ENCODE results near the gene HSP90AA1.
"Not testable (repeated sequence)": the region's sequence is repeated elsewhere in the genome, so short reads cannot be mapped to it uniquely, and the experiment has no call there.

Gene HSP90AA1

GRCh38 chr14:102079700-102079979 lies 7.2 kb downstream of the HSP90AA1 start:
- no peaks in the 10 kb centered on the region for H3K27me3 ChIP-seq
- DNase-seq, result no peak

GRCh38 chr14:102078831-102079699 lies 7.8 kb downstream of the HSP90AA1 start:
- no peaks in the 10 kb centered on the region for H3K9me3 ChIP-seq
- H3K27ac ChIP-seq, result no peak overlapping the region
- no peaks in the 10 kb centered on the region for H3K27me3 ChIP-seq
- H3K36me3 ChIP-seq, result peaks cover 57 to 75% (median 60%) of the 10 kb centered on the region in 3 donors
- H3K4me3 ChIP-seq, result no peak overlapping the region
- TF ChIP-seq CTCF (IDR thresholded peaks at IDR 0.05), result no peak
- H3K4me1 ChIP-seq, result peaks cover 0 to 23% (median 9%) of the 10 kb centered on the region in 4 donors
- intact Hi-C loops (cut with DNase I; ENCODE audit: low total_unique reads), result no loop called here
- no peak for DNase-seq

More at GRCh38 chr14:102079700-102079979, 7.2 kb downstream of the HSP90AA1 start:
- TF ChIP-seq CTCF (IDR thresholded peaks at IDR 0.05), result no peak
- Histone ChIP-seq H3K36me3 (peaks cover 62 to 80% (median 66%) of the 10 kb centered on the region in 3 donors), H3K4me1 (peaks cover 0 to 27% (median 11%) of the 10 kb centered on the region in 4 donors), H3K9me3 (no peaks in the 10 kb centered on the region), H3K27ac (no peak overlapping the region), H3K4me3 (no peak overlapping the region)
- intact Hi-C loops (cut with DNase I; ENCODE audit: low total_unique reads), result no loop called here

GRCh38 chr14:102078361-102078791 lies 8.5 kb downstream of the HSP90AA1 start:
- H3K27ac ChIP-seq; H3K4me3 ChIP-seq; H3K9me3 ChIP-seq; DNase-seq; intact Hi-C loops (cut with DNase I; ENCODE audit: low total_unique reads); H3K27me3 ChIP-seq: not testable (repeated sequence)
- H3K4me1 ChIP-seq, result peaks cover 0 to 16% (median 6%) of the 10 kb centered on the region in 4 donors
- H3K36me3 ChIP-seq, result peaks cover 52 to 68% (median 53%) of the 10 kb centered on the region in 3 donors

GRCh38 chr14:102077382-102077709 lies 9.5 kb downstream of the HSP90AA1 start:
- Histone ChIP-seq H3K9me3 (no peaks in the 10 kb centered on the region), H3K4me3 (no peak overlapping the region), H3K36me3 (peaks cover 42 to 57% (median 43%) of the 10 kb centered on the region in 3 donors), H3K27me3 (no peaks in the 10 kb centered on the region), H3K4me1 (peaks cover 0 to 6% (median 1%) of the 10 kb centered on the region in 4 donors), H3K27ac (no peak overlapping the region)
- DNase-seq, result no peak
- TF ChIP-seq CTCF (IDR thresholded peaks at IDR 0.05), result no peak
- intact Hi-C loops (cut with DNase I; ENCODE audit: low total_unique reads), result no loop called here

GRCh38 chr14:102075155-102075554 lies 11.7 kb downstream of the HSP90AA1 start:
- Histone ChIP-seq H3K4me1 (peaks cover 0 to 9% (median 3%) of the 10 kb centered on the region in 4 donors), H3K36me3 (peaks cover 21 to 35% (median 22%) of the 10 kb centered on the region in 3 donors), H3K9me3 (no peaks in the 10 kb centered on the region), H3K4me3 (no peak overlapping the region), H3K27ac (no peak overlapping the region), H3K27me3 (no peaks in the 10 kb centered on the region)
- TF ChIP-seq CTCF (IDR thresholded peaks at IDR 0.05), result no peak
- DNase-seq, result no peak
- intact Hi-C loops (cut with DNase I; ENCODE audit: low total_unique reads), result no loop called here

GRCh38 chr14:102074415-102074964 lies 12.4 kb downstream of the HSP90AA1 start:
- Histone ChIP-seq H3K27ac (no peak overlapping the region), H3K36me3 (peaks cover 14 to 29% (median 15%) of the 10 kb centered on the region in 3 donors), H3K4me3 (no peak overlapping the region), H3K9me3 (no peaks in the 10 kb centered on the region), H3K4me1 (peaks cover 0 to 9% (median 3%) of the 10 kb centered on the region in 4 donors), H3K27me3 (no peaks in the 10 kb centered on the region)
- no peak for DNase-seq
- no peak for TF ChIP-seq CTCF (IDR thresholded peaks at IDR 0.05)
- intact Hi-C loops (cut with DNase I; ENCODE audit: low total_unique reads), result no loop called here
